ENCODE results near the gene PRRX1. TPM values are rescaled to one million over a fixed set of nuclear protein-coding genes. Genes with fewer than 3 reads are reported as not detected.

The PRRX1 gene
- total RNA-seq, 5 donors from 2014 or later (not counting 1 experiment from before 2014, with no cell fraction given): 0.07 to 0.50 (median 0.41) TPM; not detected in 2

DNA sequence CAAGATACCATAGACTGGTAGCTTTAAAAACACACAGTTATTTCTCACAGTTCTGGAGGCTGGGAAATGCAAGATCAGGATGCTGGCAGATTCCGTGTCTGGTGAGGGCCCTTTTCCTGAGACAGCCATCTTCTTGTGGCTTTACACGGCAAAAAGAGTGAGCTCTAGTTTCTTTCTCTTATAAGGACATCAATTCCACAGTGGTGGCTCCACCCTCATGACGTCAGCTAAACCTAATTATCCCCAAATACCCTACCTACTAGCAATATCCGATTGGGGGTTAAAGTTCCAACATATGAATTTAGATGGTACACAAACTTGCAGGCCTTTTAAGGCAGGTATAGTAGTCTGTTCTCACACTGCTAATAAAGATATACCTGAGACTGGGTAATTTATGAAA lies 77.7 kb downstream of the PRRX1 start:
- Histone ChIP-seq H3K4me3 (ENCODE audit: control insufficient read depth in 1 of 2, extremely low read depth in 1 of 2, low read length in 1 of 2) (no peak overlapping the region), H3K4me1 (ENCODE audit: control insufficient read depth in 1 of 2, extremely low read depth in 1 of 2, insufficient read depth in 2 of 2, low read length in 2 of 2) (no peaks in the 10 kb centered on the region), H3K36me3 (ENCODE audit: control insufficient read depth in 2 of 2, extremely low read depth in 1 of 2, insufficient read depth in 1 of 2, low read length in 1 of 2) (no peaks in the 10 kb centered on the region), H3K9me3 (no peaks in the 10 kb centered on the region), H3K27ac (ENCODE audit: low read length) (no peak overlapping the region), H3K27me3 (replicated peaks in 1 of 2; ENCODE audit: control insufficient read depth in 2 of 2, extremely low read depth in 1 of 2, insufficient read depth in 2 of 2, low read length in 1 of 2) (peaks cover 0 to 4% of the 10 kb centered on the region in 2 experiments)
- Mint-ChIP-seq H3K9me3 (peaks cover 2 to 22% (median 15%) of the 10 kb centered on the region in 3 donors), H3K36me3 (no peaks in the 10 kb centered on the region), H3K4me1 (no peaks in the 10 kb centered on the region), H3K27ac (no peak overlapping the region), H3K4me3 (no peak overlapping the region), H3K27me3 (peaks cover 12 to 26% of the 10 kb centered on the region in 2 donors)
- ATAC-seq (replicated peaks in 1 of 4) (no peak), DNase-seq (no peak)
- POLR2A ChIA-PET: no interaction called here
- CTCF ChIA-PET: no interaction called here
- 100% methylated on average over 1 of the region's 4 CpGs for WGBS (ENCODE audit: insufficient coverage)

DNA sequence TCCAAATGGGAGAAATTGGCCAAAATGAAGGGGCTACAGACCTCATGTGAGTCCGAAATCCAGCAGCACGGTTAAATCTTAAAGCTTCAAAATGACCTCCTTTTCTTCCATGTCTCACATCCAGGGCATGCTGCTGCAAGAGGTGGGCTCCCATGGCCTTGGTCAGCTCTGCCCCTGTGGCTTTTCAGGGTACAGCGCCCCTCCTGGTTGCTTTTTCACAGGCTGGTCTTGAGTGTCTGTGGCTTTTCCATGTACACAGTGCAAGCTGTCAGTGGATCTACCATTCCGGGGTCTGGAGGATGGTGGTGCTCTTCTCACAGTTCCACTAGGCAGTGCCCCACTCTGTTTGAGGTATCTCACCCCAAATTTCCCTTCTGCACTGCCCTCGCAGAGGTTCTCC lies 78.7 kb downstream of the PRRX1 start:
- Histone ChIP-seq H3K9me3 (no peaks in the 10 kb centered on the region), H3K4me3 (ENCODE audit: control insufficient read depth in 1 of 2, extremely low read depth in 1 of 2, low read length in 1 of 2) (no peak overlapping the region), H3K36me3 (ENCODE audit: control insufficient read depth in 2 of 2, extremely low read depth in 1 of 2, insufficient read depth in 1 of 2, low read length in 1 of 2) (no peaks in the 10 kb centered on the region), H3K27ac (ENCODE audit: low read length) (no peak overlapping the region), H3K4me1 (ENCODE audit: control insufficient read depth in 1 of 2, extremely low read depth in 1 of 2, insufficient read depth in 2 of 2, low read length in 2 of 2) (no peaks in the 10 kb centered on the region), H3K27me3 (replicated peaks in 1 of 2; ENCODE audit: control insufficient read depth in 2 of 2, extremely low read depth in 1 of 2, insufficient read depth in 2 of 2, low read length in 1 of 2) (peaks cover 0 to 4% of the 10 kb centered on the region in 2 experiments)
- H3K4me3 Mint-ChIP-seq: no peak overlapping the region
- ChIA-PET POLR2A (no interaction called here), CTCF (no interaction called here)
- DNase-seq: no peak
- peaks cover 11 to 26% of the 10 kb centered on the region in 2 donors for H3K27me3 Mint-ChIP-seq
- no peak overlapping the region for H3K27ac Mint-ChIP-seq
- no peaks in the 10 kb centered on the region for H3K36me3 Mint-ChIP-seq
- 79% methylated on average over 4 of the region's 5 CpGs for WGBS (ENCODE audit: insufficient coverage)
- peaks cover 2 to 22% (median 15%) of the 10 kb centered on the region in 3 donors for H3K9me3 Mint-ChIP-seq
- H3K4me1 Mint-ChIP-seq: no peaks in the 10 kb centered on the region
- ATAC-seq (replicated peaks in 1 of 4): no peak

DNA sequence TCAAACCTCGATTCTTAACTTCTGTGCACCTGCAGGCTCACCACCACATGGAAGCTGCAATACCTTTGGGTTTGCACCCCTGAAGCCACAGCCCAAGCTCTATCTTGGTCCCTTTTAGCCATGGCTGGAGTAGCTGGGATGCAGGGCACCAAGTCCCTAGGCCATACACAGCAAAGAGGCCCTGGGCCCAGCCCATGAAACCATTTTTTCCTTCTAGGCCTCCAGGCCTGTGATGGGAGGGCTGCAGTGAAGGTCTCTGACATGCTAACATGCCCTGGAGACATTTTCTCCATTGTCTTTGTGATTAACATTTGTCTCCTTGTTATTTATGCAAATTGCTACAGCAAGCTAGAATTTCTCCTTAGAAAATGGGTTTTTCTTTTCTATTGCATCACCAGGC lies 79.2 kb downstream of the PRRX1 start:
- no peak for DNase-seq
- Mint-ChIP-seq H3K9me3 (peaks cover 2 to 22% (median 15%) of the 10 kb centered on the region in 3 donors), H3K4me3 (no peak overlapping the region), H3K4me1 (no peaks in the 10 kb centered on the region), H3K27ac (no peak overlapping the region), H3K27me3 (peaks cover 9 to 25% of the 10 kb centered on the region in 2 donors), H3K36me3 (no peaks in the 10 kb centered on the region)
- WGBS (ENCODE audit: insufficient coverage): 80% methylated on average over 1 of the region's 1 CpG
- POLR2A ChIA-PET: no interaction called here
- ATAC-seq (replicated peaks in 1 of 4): no peak
- Histone ChIP-seq H3K27ac (ENCODE audit: low read length) (no peak overlapping the region), H3K4me3 (ENCODE audit: control insufficient read depth in 1 of 2, extremely low read depth in 1 of 2, low read length in 1 of 2) (no peak overlapping the region), H3K27me3 (replicated peaks in 1 of 2; ENCODE audit: control insufficient read depth in 2 of 2, extremely low read depth in 1 of 2, insufficient read depth in 2 of 2, low read length in 1 of 2) (peaks cover 0 to 4% of the 10 kb centered on the region in 2 experiments), H3K36me3 (ENCODE audit: control insufficient read depth in 2 of 2, extremely low read depth in 1 of 2, insufficient read depth in 1 of 2, low read length in 1 of 2) (no peaks in the 10 kb centered on the region), H3K4me1 (ENCODE audit: control insufficient read depth in 1 of 2, extremely low read depth in 1 of 2, insufficient read depth in 2 of 2, low read length in 2 of 2) (no peaks in the 10 kb centered on the region), H3K9me3 (no peaks in the 10 kb centered on the region)
- CTCF ChIA-PET: no interaction called here

DNA sequence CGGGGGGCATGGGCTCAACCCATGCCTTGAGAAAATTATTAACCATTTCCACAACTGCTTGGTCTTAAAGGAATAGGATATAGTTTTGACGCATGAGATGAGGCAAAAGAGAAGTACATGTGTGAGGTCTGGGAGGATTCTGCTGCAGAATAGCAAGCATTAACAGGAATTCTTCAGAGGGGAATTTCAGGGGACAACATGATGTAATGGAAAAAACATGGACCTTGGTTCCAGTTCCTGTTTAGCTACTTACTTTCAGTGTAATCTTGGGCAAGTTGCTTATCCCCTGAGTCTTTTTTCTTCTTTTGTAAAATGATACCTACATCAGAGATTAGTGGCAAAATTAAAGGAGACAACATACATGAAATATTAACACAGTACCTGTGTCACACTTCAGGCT lies 85.6 kb downstream of the PRRX1 start:
- H3K9me3 Mint-ChIP-seq: no peaks in the 10 kb centered on the region
- Histone ChIP-seq H3K27ac (ENCODE audit: low read length) (no peak overlapping the region), H3K36me3 (ENCODE audit: control insufficient read depth in 2 of 2, extremely low read depth in 1 of 2, insufficient read depth in 1 of 2, low read length in 1 of 2) (no peaks in the 10 kb centered on the region), H3K27me3 (replicated peaks in 1 of 2; ENCODE audit: control insufficient read depth in 2 of 2, extremely low read depth in 1 of 2, insufficient read depth in 2 of 2, low read length in 1 of 2) (no peaks in the 10 kb centered on the region), H3K4me3 (ENCODE audit: control insufficient read depth in 1 of 2, extremely low read depth in 1 of 2, low read length in 1 of 2) (no peak overlapping the region), H3K9me3 (no peaks in the 10 kb centered on the region), H3K4me1 (ENCODE audit: control insufficient read depth in 1 of 2, extremely low read depth in 1 of 2, insufficient read depth in 2 of 2, low read length in 2 of 2) (no peaks in the 10 kb centered on the region)
- no peaks in the 10 kb centered on the region for H3K36me3 Mint-ChIP-seq
- CTCF ChIA-PET: no interaction called here
- 100% methylated on average over 1 of the region's 2 CpGs for WGBS (ENCODE audit: insufficient coverage)
- H3K27me3 Mint-ChIP-seq: peaks cover 6 to 18% of the 10 kb centered on the region in 2 donors
- no peak overlapping the region for H3K4me3 Mint-ChIP-seq
- no peak for ATAC-seq (replicated peaks in 1 of 4)
- no peak overlapping the region for H3K27ac Mint-ChIP-seq
- DNase-seq: no peak
- POLR2A ChIA-PET: no interaction called here
- no peaks in the 10 kb centered on the region for H3K4me1 Mint-ChIP-seq

DNA sequence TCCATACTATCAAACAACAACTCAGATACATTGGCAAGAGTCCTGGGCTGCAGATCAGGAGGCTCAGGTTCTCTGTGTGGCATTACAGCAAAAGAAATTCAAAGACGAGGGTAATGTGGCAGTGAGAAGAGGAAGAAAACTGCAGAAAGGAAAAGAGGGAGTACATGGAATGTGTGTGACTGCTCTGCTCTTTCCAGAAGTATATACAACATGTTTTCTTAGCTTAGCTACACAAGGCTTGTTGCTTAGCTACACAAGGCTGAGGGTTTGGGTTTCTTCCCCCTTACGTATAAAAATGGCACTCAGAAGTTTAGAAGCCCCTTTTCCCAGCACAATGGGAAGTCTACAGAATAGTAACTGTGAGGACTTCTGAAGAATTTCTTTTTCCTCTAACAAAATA lies 86.0 kb downstream of the PRRX1 start:
- Mint-ChIP-seq H3K4me1 (no peaks in the 10 kb centered on the region), H3K9me3 (no peaks in the 10 kb centered on the region), H3K36me3 (no peaks in the 10 kb centered on the region), H3K4me3 (no peak overlapping the region), H3K27ac (no peak overlapping the region), H3K27me3 (peaks cover 6 to 18% of the 10 kb centered on the region in 2 donors)
- no peaks in the 10 kb centered on the region for H3K4me1 ChIP-seq (ENCODE audit: control insufficient read depth in 1 of 2, extremely low read depth in 1 of 2, insufficient read depth in 2 of 2, low read length in 2 of 2)
- no peaks in the 10 kb centered on the region for H3K36me3 ChIP-seq (ENCODE audit: control insufficient read depth in 2 of 2, extremely low read depth in 1 of 2, insufficient read depth in 1 of 2, low read length in 1 of 2)
- H3K9me3 ChIP-seq: no peaks in the 10 kb centered on the region
- ATAC-seq (replicated peaks in 1 of 4) (no peak), DNase-seq (no peak)
- ChIA-PET CTCF (no interaction called here), POLR2A (no interaction called here)
- no CpG with 5 or more reads among the region's 2 CpGs for WGBS (ENCODE audit: insufficient coverage)
- no peak overlapping the region for H3K4me3 ChIP-seq (ENCODE audit: control insufficient read depth in 1 of 2, extremely low read depth in 1 of 2, low read length in 1 of 2)
- no peak overlapping the region for H3K27ac ChIP-seq (ENCODE audit: low read length)
- H3K27me3 ChIP-seq (replicated peaks in 1 of 2; ENCODE audit: control insufficient read depth in 2 of 2, extremely low read depth in 1 of 2, insufficient read depth in 2 of 2, low read length in 1 of 2): no peaks in the 10 kb centered on the region

DNA sequence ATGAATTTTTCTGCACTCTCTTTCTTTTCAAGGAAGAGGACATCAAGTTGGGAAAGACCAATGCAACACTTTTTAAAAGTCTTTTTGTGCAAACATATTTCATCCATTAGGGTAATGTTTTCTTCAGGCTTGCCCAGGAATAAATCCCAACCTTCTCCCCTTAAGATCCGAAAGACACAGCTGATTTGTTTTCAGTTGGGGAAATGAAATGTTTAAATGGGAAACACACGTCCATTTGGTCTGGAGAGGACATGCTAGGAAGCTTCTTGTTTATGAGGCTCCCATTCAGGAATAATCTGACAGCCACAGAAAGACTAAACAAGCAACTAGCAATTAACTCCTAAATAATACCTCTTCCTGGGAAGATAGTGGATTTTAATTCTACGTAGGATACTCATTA lies 91.9 kb downstream of the PRRX1 start:
- Histone ChIP-seq H3K9me3 (no peaks in the 10 kb centered on the region), H3K27ac (ENCODE audit: low read length) (no peak overlapping the region), H3K4me1 (ENCODE audit: control insufficient read depth in 1 of 2, extremely low read depth in 1 of 2, insufficient read depth in 2 of 2, low read length in 2 of 2) (no peaks in the 10 kb centered on the region), H3K4me3 (ENCODE audit: control insufficient read depth in 1 of 2, extremely low read depth in 1 of 2, low read length in 1 of 2) (no peak overlapping the region), H3K36me3 (ENCODE audit: control insufficient read depth in 2 of 2, extremely low read depth in 1 of 2, insufficient read depth in 1 of 2, low read length in 1 of 2) (no peaks in the 10 kb centered on the region), H3K27me3 (replicated peaks in 1 of 2; ENCODE audit: control insufficient read depth in 2 of 2, extremely low read depth in 1 of 2, insufficient read depth in 2 of 2, low read length in 1 of 2) (no peaks in the 10 kb centered on the region)
- H3K27ac Mint-ChIP-seq: no peak overlapping the region
- H3K27me3 Mint-ChIP-seq: peaks cover 3 to 11% of the 10 kb centered on the region in 2 donors
- WGBS (ENCODE audit: insufficient coverage): no CpG with 5 or more reads among the region's 3 CpGs
- no peak overlapping the region for H3K4me3 Mint-ChIP-seq
- no peaks in the 10 kb centered on the region for H3K36me3 Mint-ChIP-seq
- ATAC-seq (replicated peaks in 1 of 4) (no peak), DNase-seq (no peak)
- no peaks in the 10 kb centered on the region for H3K9me3 Mint-ChIP-seq
- POLR2A ChIA-PET: no interaction called here
- no peaks in the 10 kb centered on the region for H3K4me1 Mint-ChIP-seq
- CTCF ChIA-PET: no interaction called here

DNA sequence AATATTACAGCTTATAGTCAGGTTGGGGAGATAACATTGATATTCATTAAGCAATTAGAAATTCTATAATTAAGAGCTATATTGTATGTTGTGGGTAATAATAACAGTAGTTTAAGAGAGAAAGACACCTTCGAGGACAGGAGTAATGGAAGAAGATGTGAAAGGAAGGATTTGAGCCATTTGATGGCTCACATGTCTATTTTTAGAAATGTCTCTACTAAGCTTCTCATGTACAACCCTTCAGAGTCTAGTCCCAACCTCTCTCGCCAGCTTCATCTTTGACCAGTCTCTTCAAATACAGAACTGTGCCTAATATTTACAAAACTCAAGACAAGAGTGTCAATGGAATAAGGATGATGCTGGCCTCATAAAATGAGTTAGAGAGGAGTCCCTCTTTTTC lies 95.1 kb downstream of the PRRX1 start:
- ChIA-PET POLR2A (no interaction called here), CTCF (interaction anchor here in 1 of 2 donors (0.7 kb wide), 1 partner anchor 83 kb away, joined by 4 read pairs; no protein-coding TSS in a partner anchor)
- Histone ChIP-seq H3K27ac (ENCODE audit: low read length) (no peak overlapping the region), H3K36me3 (ENCODE audit: control insufficient read depth in 2 of 2, extremely low read depth in 1 of 2, insufficient read depth in 1 of 2, low read length in 1 of 2) (no peaks in the 10 kb centered on the region), H3K27me3 (replicated peaks in 1 of 2; ENCODE audit: control insufficient read depth in 2 of 2, extremely low read depth in 1 of 2, insufficient read depth in 2 of 2, low read length in 1 of 2) (no peaks in the 10 kb centered on the region), H3K4me1 (ENCODE audit: control insufficient read depth in 1 of 2, extremely low read depth in 1 of 2, insufficient read depth in 2 of 2, low read length in 2 of 2) (no peaks in the 10 kb centered on the region), H3K9me3 (no peaks in the 10 kb centered on the region), H3K4me3 (ENCODE audit: control insufficient read depth in 1 of 2, extremely low read depth in 1 of 2, low read length in 1 of 2) (no peak overlapping the region)
- peaks cover 3 to 7% of the 10 kb centered on the region in 2 donors for H3K27me3 Mint-ChIP-seq
- no peaks in the 10 kb centered on the region for H3K36me3 Mint-ChIP-seq
- no peaks in the 10 kb centered on the region for H3K9me3 Mint-ChIP-seq
- H3K4me1 Mint-ChIP-seq: no peaks in the 10 kb centered on the region
- ATAC-seq (replicated peaks in 1 of 4): no peak
- H3K4me3 Mint-ChIP-seq: no peak overlapping the region
- no peak for DNase-seq
- H3K27ac Mint-ChIP-seq: no peak overlapping the region
- WGBS (ENCODE audit: insufficient coverage): no CpG with 5 or more reads among the region's 2 CpGs
